HL-60 (cell line): Measurements from ENCODE around the gene FH.

Source experiments
- DNase-seq, 2 experiments: peaks; one replicate each; pipeline ENCODE4 v3.0.0-alpha.2; 2010 to 2020; ENCODE audit warnings: low read depth in 1 of 2, low spot score in 1 of 2
- H3K27ac ChIP-seq: fragments of 250-450 bp; sonication (Bioruptor Pico); replicated peaks from 2 replicates; pipeline ENCODE4 v1.5.1; 2020; ENCODE audit warnings: mild to moderate bottlenecking, moderate library complexity
- H3K27me3 ChIP-seq: fragments of 250-450 bp; sonication (Bioruptor Pico); 2 replicates; pipeline ENCODE4 v1.5.1; 2021; ENCODE audit warnings: mild to moderate bottlenecking, moderate library complexity; ENCODE audit not compliant: insufficient read depth, poor library complexity, severe bottlenecking
- H3K4me3 ChIP-seq: replicated peaks from 2 replicates; pipeline ENCODE4 v1.5.1; 2011; ENCODE audit warnings: mild to moderate bottlenecking, control low read depth, low read length; ENCODE audit not compliant: insufficient read depth
- CTCF ChIP-seq: IDR thresholded peaks from one replicate; pipeline ENCODE4 v1.5.1; 2011; ENCODE audit warnings: low read length, control low read depth, inconsistent platforms; ENCODE audit not compliant: insufficient read depth
- GABPA ChIP-seq: IDR thresholded peaks from 2 replicates; pipeline ENCODE4 v1.6.1; 2012; ENCODE audit warnings: low read depth
- POLR2AphosphoS5 ChIP-seq: IDR thresholded peaks from 2 replicates; pipeline ENCODE4 v1.6.1; 2012; ENCODE audit warnings: low read depth
- REST ChIP-seq: IDR thresholded peaks from 2 replicates; pipeline ENCODE4 v1.6.1; 2012; ENCODE audit warnings: low read depth; ENCODE audit not compliant: insufficient replicate concordance
- SPI1 ChIP-seq: IDR thresholded peaks from 2 replicates; pipeline ENCODE4 v1.6.1; 2012; ENCODE audit warnings: low read depth, mild to moderate bottlenecking, borderline replicate concordance

Gene FH

GRCh38 chr1:241513378-241513777 is 6.2 kb downstream of the FH start:
- DNase-seq = no peak
- H3K4me3 ChIP-seq = no peak overlapping the region
- TF ChIP-seq CTCF = no peak
- no peaks in the 10 kb centered on the region for H3K27me3 ChIP-seq
- no peak overlapping the region for H3K27ac ChIP-seq

GRCh38 chr1:241507189-241507863 is 12.2 kb downstream of the FH start:
- TF ChIP-seq SPI1 = no peak
- no peak for TF ChIP-seq CTCF
- TF ChIP-seq GABPA = no peak
- TF ChIP-seq POLR2AphosphoS5 = no peak
- TF ChIP-seq REST = no peak
- Histone ChIP-seq H3K27ac (peak overlapping the region; percentile 30; the same call in 1 of the 2 replicates), H3K27me3 (no peaks in the 10 kb centered on the region), H3K4me3 (no peak overlapping the region)
- no peak for DNase-seq

GRCh38 chr1:241503444-241503843 is 16.1 kb downstream of the FH start:
- no peaks in the 10 kb centered on the region for H3K27me3 ChIP-seq
- no peak for DNase-seq
- no peak overlapping the region for H3K4me3 ChIP-seq
- no peak for TF ChIP-seq CTCF
- no peak for TF ChIP-seq POLR2AphosphoS5
- no peak for TF ChIP-seq GABPA
- TF ChIP-seq SPI1 = no peak
- TF ChIP-seq REST = no peak
- no peak overlapping the region for H3K27ac ChIP-seq

GRCh38 chr1:241499910-241500309 is 19.6 kb downstream of the FH start:
- no peaks in the 10 kb centered on the region for H3K27me3 ChIP-seq
- no peak overlapping the region for H3K4me3 ChIP-seq
- no peak overlapping the region for H3K27ac ChIP-seq
- DNase-seq = no peak
- TF ChIP-seq REST (no peak), POLR2AphosphoS5 (no peak), SPI1 (no peak), CTCF (peak; percentile 36)
